HL-60 (cell line): ENCODE measurements around the gene LZTFL1.
"Not testable (repeated sequence)": the region's sequence is repeated elsewhere in the genome, so short reads cannot be mapped to it uniquely, and the experiment has no call there.

Experiments
- TF ChIP-seq, protein P1 (sequence below): IDR thresholded peaks from one replicate; pipeline ENCODE4 v1.5.1; 2011; ENCODE audit warnings: low read length, control low read depth, inconsistent platforms; ENCODE audit not compliant: insufficient read depth
- TF ChIP-seq, protein P2 (sequence below): IDR thresholded peaks from 2 replicates; pipeline ENCODE4 v1.6.1; 2012; ENCODE audit warnings: low read depth; ENCODE audit not compliant: insufficient replicate concordance

DNA sequence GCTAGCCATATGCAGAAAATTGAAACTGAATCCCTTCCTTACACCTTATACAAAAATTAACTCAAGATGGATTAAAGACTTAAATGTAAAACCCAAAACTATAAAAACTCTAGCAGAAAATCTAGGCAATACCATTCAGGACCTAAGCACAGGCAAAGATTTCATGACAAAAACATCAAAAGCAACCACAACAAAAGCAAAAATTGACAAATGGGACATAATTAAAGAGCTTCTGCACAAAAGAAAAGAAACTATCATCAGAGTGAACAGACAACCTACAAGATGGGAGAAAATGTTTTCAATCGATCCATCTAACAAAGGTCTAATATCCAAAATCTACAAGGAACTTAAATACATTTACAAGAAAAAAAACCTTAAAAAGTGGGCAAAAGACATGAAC is 14.4 kb upstream of the LZTFL1 start:
- TF ChIP-seq, protein P1, sequence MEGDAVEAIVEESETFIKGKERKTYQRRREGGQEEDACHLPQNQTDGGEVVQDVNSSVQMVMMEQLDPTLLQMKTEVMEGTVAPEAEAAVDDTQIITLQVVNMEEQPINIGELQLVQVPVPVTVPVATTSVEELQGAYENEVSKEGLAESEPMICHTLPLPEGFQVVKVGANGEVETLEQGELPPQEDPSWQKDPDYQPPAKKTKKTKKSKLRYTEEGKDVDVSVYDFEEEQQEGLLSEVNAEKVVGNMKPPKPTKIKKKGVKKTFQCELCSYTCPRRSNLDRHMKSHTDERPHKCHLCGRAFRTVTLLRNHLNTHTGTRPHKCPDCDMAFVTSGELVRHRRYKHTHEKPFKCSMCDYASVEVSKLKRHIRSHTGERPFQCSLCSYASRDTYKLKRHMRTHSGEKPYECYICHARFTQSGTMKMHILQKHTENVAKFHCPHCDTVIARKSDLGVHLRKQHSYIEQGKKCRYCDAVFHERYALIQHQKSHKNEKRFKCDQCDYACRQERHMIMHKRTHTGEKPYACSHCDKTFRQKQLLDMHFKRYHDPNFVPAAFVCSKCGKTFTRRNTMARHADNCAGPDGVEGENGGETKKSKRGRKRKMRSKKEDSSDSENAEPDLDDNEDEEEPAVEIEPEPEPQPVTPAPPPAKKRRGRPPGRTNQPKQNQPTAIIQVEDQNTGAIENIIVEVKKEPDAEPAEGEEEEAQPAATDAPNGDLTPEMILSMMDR: not testable (repeated sequence)
- TF ChIP-seq, protein P2, sequence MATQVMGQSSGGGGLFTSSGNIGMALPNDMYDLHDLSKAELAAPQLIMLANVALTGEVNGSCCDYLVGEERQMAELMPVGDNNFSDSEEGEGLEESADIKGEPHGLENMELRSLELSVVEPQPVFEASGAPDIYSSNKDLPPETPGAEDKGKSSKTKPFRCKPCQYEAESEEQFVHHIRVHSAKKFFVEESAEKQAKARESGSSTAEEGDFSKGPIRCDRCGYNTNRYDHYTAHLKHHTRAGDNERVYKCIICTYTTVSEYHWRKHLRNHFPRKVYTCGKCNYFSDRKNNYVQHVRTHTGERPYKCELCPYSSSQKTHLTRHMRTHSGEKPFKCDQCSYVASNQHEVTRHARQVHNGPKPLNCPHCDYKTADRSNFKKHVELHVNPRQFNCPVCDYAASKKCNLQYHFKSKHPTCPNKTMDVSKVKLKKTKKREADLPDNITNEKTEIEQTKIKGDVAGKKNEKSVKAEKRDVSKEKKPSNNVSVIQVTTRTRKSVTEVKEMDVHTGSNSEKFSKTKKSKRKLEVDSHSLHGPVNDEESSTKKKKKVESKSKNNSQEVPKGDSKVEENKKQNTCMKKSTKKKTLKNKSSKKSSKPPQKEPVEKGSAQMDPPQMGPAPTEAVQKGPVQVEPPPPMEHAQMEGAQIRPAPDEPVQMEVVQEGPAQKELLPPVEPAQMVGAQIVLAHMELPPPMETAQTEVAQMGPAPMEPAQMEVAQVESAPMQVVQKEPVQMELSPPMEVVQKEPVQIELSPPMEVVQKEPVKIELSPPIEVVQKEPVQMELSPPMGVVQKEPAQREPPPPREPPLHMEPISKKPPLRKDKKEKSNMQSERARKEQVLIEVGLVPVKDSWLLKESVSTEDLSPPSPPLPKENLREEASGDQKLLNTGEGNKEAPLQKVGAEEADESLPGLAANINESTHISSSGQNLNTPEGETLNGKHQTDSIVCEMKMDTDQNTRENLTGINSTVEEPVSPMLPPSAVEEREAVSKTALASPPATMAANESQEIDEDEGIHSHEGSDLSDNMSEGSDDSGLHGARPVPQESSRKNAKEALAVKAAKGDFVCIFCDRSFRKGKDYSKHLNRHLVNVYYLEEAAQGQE: not testable (repeated sequence)
